RCC 7860 (cell line): ENCODE data around the gene SLC16A8.
"Not testable (repeated sequence)": the region's sequence is repeated elsewhere in the genome, so short reads cannot be mapped to it uniquely, and the experiment has no call there.

Source experiments
- DNase-seq: peaks from one replicate; pipeline ENCODE4 v3.0.0-alpha.2; 2015; ENCODE audit warnings: low spot score
- FAIRE-seq: peaks from 2 replicates; lab custom pipeline; 2012; peaks lifted over from hg19 to GRCh38; lab: Jason Lieb, UNC

The SLC16A8 gene

GRCh38 chr22:38083931-38084631 lies at the start of gene SLC16A8:
Gene SLC16A8 (minus strand): TSS chr22:38084184. CDS start chr22:38082873, 1,311 bp downstream.
- no peak for FAIRE-seq
- no peak for DNase-seq

- no peak for FAIRE-seq
- no peak for DNase-seq
These were observed 49.3 kb upstream of the SLC16A8 start for GRCh38 chr22:38133331-38133730.

- no peak for DNase-seq
- no peak for FAIRE-seq
These were observed 48.8 kb upstream of the SLC16A8 start for GRCh38 chr22:38132794-38133193.

- no peak for FAIRE-seq
- no peak for DNase-seq
These were observed 48.2 kb upstream of the SLC16A8 start for GRCh38 chr22:38132136-38132535.

GRCh38 chr22:38131399-38131798 lies 47.4 kb upstream of the SLC16A8 start:
- FAIRE-seq = no peak
- no peak for DNase-seq

- FAIRE-seq (no peak), DNase-seq (no peak)
These were observed 45.9 kb upstream of the SLC16A8 start for GRCh38 chr22:38129856-38130255.

- DNase-seq (no peak), FAIRE-seq (no peak)
These were observed 45.0 kb upstream of the SLC16A8 start for GRCh38 chr22:38129021-38129420.

- no peak for DNase-seq
- FAIRE-seq = no peak
These were observed 43.9 kb upstream of the SLC16A8 start for GRCh38 chr22:38127869-38128268.

- DNase-seq (no peak), FAIRE-seq (no peak)
These were observed 43.1 kb upstream of the SLC16A8 start for GRCh38 chr22:38126928-38127668.

- DNase-seq (no peak), FAIRE-seq (no peak)
These were observed 41.8 kb upstream of the SLC16A8 start for GRCh38 chr22:38125751-38126201.

- FAIRE-seq (no peak), DNase-seq (no peak)
These were observed 41.1 kb upstream of the SLC16A8 start for GRCh38 chr22:38125038-38125610.

- FAIRE-seq (no peak), DNase-seq (no peak)
These were observed 40.4 kb upstream of the SLC16A8 start for GRCh38 chr22:38124236-38124974.

GRCh38 chr22:38122616-38123015 lies 38.6 kb upstream of the SLC16A8 start:
- no peak for FAIRE-seq
- DNase-seq = no peak

- FAIRE-seq = no peak
- DNase-seq = no peak
These were observed 36.6 kb upstream of the SLC16A8 start for GRCh38 chr22:38120359-38121110.

GRCh38 chr22:38118747-38119146 lies 34.8 kb upstream of the SLC16A8 start:
- FAIRE-seq, DNase-seq: not testable (repeated sequence)

GRCh38 chr22:38118182-38118581 lies 34.2 kb upstream of the SLC16A8 start:
- no peak for DNase-seq
- FAIRE-seq = no peak

GRCh38 chr22:38117556-38117955 lies 33.6 kb upstream of the SLC16A8 start:
- DNase-seq, FAIRE-seq: not testable (repeated sequence)

GRCh38 chr22:38115423-38116205 lies 31.6 kb upstream of the SLC16A8 start:
- FAIRE-seq = no peak
- no peak for DNase-seq

- FAIRE-seq (no peak), DNase-seq (peak; percentile 56)
These were observed 30.8 kb upstream of the SLC16A8 start for GRCh38 chr22:38114484-38115398.
